Gastrocnemius medialis (tissue), 4 donors: ENCODE measurements around the gene MYRIP. TPM values are rescaled to one million over a fixed set of nuclear protein-coding genes. Genes with fewer than 3 reads are reported as not detected.
A peak's percentile ranks its signal among the peaks of the same experiment; 100 is the strongest.

Source experiments
- ATAC-seq, 2 donors: fragments of 150-250 bp; one replicate each; pipeline ENCODE4 v1.9.1; 2016
- DNase-seq, 2 donors: peaks; one replicate each; pipeline ENCODE4 v3.0.0-alpha.2; 2019
- H3K27ac ChIP-seq, 4 donors: fragments of 200-600 bp; sonication (generic); 1 replicate in 1 of 4; 2 replicates in 3 of 4; pipeline ENCODE4 v1.5.1; 2016 to 2018; ENCODE audit warnings: mild to moderate bottlenecking in 2 of 4, moderate library complexity in 1 of 4
- H3K27me3 ChIP-seq, 3 donors: fragments of 200-600 bp; sonication (generic) in 2 of 3; 1 replicate in 1 of 3; 2 replicates in 2 of 3; pipeline versions ENCODE4 v1.5.1 to v1.6.0; 2016 to 2019; ENCODE audit warnings: mild to moderate bottlenecking in 1 of 3, moderate library complexity in 1 of 3
- H3K36me3 ChIP-seq, 2 donors: fragments of 200-600 bp; sonication (generic) in 1 of 2; one replicate each; pipeline ENCODE4 v1.5.1; 2017 to 2018
- H3K4me1 ChIP-seq, 2 donors: fragments of 200-600 bp; sonication (generic) in 1 of 2; one replicate each; pipeline ENCODE4 v1.5.1; 2016 to 2017; ENCODE audit warnings: mild to moderate bottlenecking in 2 of 2
- H3K4me3 ChIP-seq, 4 donors: fragments of 200-600 bp; sonication (generic) in 3 of 4; 1 replicate in 1 of 4; 2 replicates in 3 of 4; pipeline ENCODE4 v1.5.1; 2016 to 2019; ENCODE audit warnings: mild to moderate bottlenecking in 2 of 4
- H3K9me3 ChIP-seq, 3 donors: fragments of 200-600 bp; sonication (generic) in 2 of 3; 1 replicate in 1 of 3; 2 replicates in 2 of 3; pipeline ENCODE4 v1.5.1; 2016 to 2019
- CTCF ChIP-seq, 5 experiments: fragments of 450-650 bp in 3 of 5; fragments of 200-600 bp in 2 of 5; sonication (generic) in 2 of 5; IDR thresholded peaks in 4 of 5; conservative IDR thresholded peaks in 1 of 5; 1 replicate in 4 of 5; 2 replicates in 1 of 5; pipeline ENCODE4 v1.5.1; 2016 to 2019; ENCODE audit warnings: antibody characterized with exemption in 5 of 5, mild to moderate bottlenecking in 3 of 5, moderate library complexity in 3 of 5
- POLR2A ChIP-seq, 2 donors: fragments of 450-650 bp; IDR thresholded peaks; one replicate each; pipeline ENCODE4 v1.6.1; 2017; ENCODE audit warnings: antibody characterized with exemption in 2 of 2, mild to moderate bottlenecking in 2 of 2, moderate library complexity in 2 of 2
- in situ Hi-C, 4 donors: fragments of 200-750 bp; cut with MboI; loops; one replicate each; pipeline versions ENCODE4 v1.15.0 to v1.8.0; 2017; ENCODE audit warnings: low sequenced_read_pairs in 4 of 4
- intact Hi-C: fragments of 100-400 bp; cut with DNase I; formaldehyde crosslinking; loops from one replicate; pipeline ENCODE4 v1.15.1; 2023; ENCODE audit warnings: low total_unique reads
- total RNA-seq, 4 donors: library from RNA; depleted of rRNA; stranded (reverse); fragments of >200 nt; gene quantifications; one replicate each; pipeline versions ENCODE4 v1.1.0 to v1.2.3, GENCODE V29; 2016

The MYRIP gene
- total RNA-seq, 4 donors from 2014 or later: 0.66 to 1.9 (median 1.5) TPM

- DNase-seq: no peak
- intact Hi-C loops (no loop called here), in situ Hi-C loops (no loop called here)
- ATAC-seq: no peak
- Histone ChIP-seq H3K9me3 (no peaks in the 10 kb centered on the region), H3K4me1 (no peaks in the 10 kb centered on the region), H3K4me3 (no peak overlapping the region), H3K27me3 (no peaks in the 10 kb centered on the region), H3K27ac (no peak overlapping the region), H3K36me3 (no peaks in the 10 kb centered on the region)
- TF ChIP-seq POLR2A (IDR thresholded peaks at IDR 0.05) (no peak), CTCF (IDR thresholded peaks at IDR 0.05 in 4 of 5, conservative IDR thresholded peaks at IDR 0.05 in 1 of 5) (no peak)
Measured at GRCh38 chr3:39981547-39982184, 172.3 kb downstream of the MYRIP start.

- Histone ChIP-seq H3K4me1 (no peaks in the 10 kb centered on the region), H3K36me3 (no peaks in the 10 kb centered on the region), H3K9me3 (no peaks in the 10 kb centered on the region), H3K4me3 (no peak overlapping the region), H3K27ac (no peak overlapping the region), H3K27me3 (no peaks in the 10 kb centered on the region)
- no peak for DNase-seq
- no peak for ATAC-seq
- intact Hi-C loops: no loop called here
- in situ Hi-C loops: no loop called here
- TF ChIP-seq POLR2A (IDR thresholded peaks at IDR 0.05) (no peak), CTCF (IDR thresholded peaks at IDR 0.05 in 4 of 5, conservative IDR thresholded peaks at IDR 0.05 in 1 of 5) (no peak)
Measured at GRCh38 chr3:39982665-39983357, 173.4 kb downstream of the MYRIP start.

GRCh38 chr3:39989746-39990145 is 180.3 kb downstream of the MYRIP start:
- intact Hi-C loops: no loop called here
- in situ Hi-C loops: no loop called here

GRCh38 chr3:39990532-39990931 is 181.1 kb downstream of the MYRIP start:
- no peak overlapping the region for H3K27ac ChIP-seq
- H3K9me3 ChIP-seq: no peaks in the 10 kb centered on the region
- in situ Hi-C loops: no loop called here
- intact Hi-C loops: no loop called here
- H3K36me3 ChIP-seq: no peaks in the 10 kb centered on the region
- ATAC-seq (no peak), DNase-seq (no peak)
- TF ChIP-seq POLR2A (IDR thresholded peaks at IDR 0.05): no peak
- TF ChIP-seq CTCF (IDR thresholded peaks at IDR 0.05 in 4 of 5, conservative IDR thresholded peaks at IDR 0.05 in 1 of 5): peak in 2 of 5 experiments; percentile 19 to 43
- H3K27me3 ChIP-seq: no peaks in the 10 kb centered on the region
- no peak overlapping the region for H3K4me3 ChIP-seq
- H3K4me1 ChIP-seq: no peaks in the 10 kb centered on the region

More at GRCh38 chr3:39989746-39990145, 180.3 kb downstream of the MYRIP start:
- TF ChIP-seq CTCF (IDR thresholded peaks at IDR 0.05 in 4 of 5, conservative IDR thresholded peaks at IDR 0.05 in 1 of 5) (no peak), POLR2A (IDR thresholded peaks at IDR 0.05) (no peak)
- ATAC-seq (no peak), DNase-seq (no peak)
- no peaks in the 10 kb centered on the region for H3K27me3 ChIP-seq
- H3K4me3 ChIP-seq: no peak overlapping the region
- H3K4me1 ChIP-seq: no peaks in the 10 kb centered on the region
- no peaks in the 10 kb centered on the region for H3K36me3 ChIP-seq
- H3K9me3 ChIP-seq: no peaks in the 10 kb centered on the region
- H3K27ac ChIP-seq: no peak overlapping the region
